HL-60/S4 treated with retinoic acid at 250 ng/mL for 4 days and 3 days (cell line): ENCODE data around the gene PANK2.
"Not testable (repeated sequence)": the region's sequence is repeated elsewhere in the genome, so short reads cannot be mapped to it uniquely, and the experiment has no call there.

ENCODE experiments used
- in situ Hi-C: fragments of 300-500 bp; cut with MboI; formaldehyde crosslinking; loops from 2 replicates; pipeline ENCODE4 v1.7.0; 2022; ENCODE audit warnings: low sequenced_read_pairs

PANK2 gene

DNA sequence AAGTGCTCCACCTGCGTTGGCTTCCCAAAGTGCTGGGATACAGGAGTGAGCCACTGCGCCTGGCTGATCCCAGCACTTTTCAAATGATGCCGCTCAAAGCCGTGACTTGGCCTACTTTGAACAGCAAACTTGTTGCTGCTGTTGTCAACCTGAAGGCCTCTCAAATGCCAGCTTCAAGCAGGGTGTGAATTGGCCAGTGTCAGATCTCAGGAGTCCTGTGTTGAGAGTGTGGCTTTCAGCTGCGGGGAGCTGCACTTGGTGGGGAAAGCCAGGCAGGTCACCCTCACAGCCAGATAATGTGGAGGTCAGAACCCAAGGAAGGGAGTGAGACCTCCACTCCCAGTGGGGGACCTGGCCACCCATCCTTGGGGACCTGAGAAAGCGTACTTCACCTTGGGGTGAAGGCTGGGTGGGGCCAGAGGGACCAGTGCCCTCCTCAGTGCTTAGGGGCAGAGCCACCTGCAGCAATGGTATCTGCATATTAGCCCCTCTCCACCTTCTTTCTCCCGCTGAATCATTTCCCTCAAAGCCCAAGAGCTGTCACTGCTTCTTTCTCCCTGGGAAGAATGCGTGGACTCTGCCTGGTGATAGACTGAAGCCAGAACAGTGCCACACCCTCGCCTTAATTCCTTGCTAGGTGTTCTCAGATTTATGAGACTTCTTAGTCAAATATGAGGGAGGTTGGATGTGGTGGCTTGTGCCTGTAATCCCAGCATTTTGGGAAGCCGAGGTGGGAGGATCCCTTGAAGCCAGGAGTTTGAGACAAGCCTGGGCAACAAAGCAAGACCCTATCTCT lies 19.1 kb upstream of the PANK2 start:
- in situ Hi-C loops: no loop called here

DNA sequence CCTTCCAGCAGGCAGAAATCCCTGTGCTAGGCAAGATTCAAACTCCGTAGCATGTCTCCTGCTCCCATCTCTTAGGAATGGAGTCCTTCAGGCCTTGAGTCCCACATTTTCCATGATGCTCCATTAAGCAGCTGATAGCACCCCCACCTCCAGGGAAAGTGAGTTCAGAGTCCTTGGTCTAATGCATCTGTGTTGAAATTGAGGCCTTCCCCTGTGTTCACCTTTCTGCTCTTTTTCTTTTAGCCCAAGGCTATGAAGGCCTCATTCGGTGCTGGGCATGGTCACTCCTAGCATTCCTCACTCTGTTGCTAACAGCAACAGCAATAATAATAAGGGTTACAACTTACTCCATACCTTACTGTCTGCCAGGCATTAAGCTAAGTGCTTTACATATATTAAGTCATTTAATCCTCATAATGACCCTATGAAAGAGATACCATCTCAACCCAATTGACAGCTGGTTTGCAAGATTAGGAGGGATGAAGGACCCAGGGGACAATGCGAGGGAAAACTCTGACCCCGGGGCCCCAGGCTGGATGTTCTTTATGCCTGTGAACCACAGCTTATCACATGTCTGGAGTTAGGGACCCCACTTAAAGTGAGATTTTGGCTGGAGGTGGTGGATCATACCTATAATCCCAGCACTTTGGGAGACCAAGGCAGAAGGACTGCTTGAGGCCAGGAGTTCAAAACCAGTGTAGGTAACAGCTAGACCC lies 17.5 kb upstream of the PANK2 start:
- in situ Hi-C loops: no loop called here

- in situ Hi-C loops: no loop called here
These were observed 15.7 kb upstream of the PANK2 start for GRCh38 chr20:3873507-3873906.

DNA sequence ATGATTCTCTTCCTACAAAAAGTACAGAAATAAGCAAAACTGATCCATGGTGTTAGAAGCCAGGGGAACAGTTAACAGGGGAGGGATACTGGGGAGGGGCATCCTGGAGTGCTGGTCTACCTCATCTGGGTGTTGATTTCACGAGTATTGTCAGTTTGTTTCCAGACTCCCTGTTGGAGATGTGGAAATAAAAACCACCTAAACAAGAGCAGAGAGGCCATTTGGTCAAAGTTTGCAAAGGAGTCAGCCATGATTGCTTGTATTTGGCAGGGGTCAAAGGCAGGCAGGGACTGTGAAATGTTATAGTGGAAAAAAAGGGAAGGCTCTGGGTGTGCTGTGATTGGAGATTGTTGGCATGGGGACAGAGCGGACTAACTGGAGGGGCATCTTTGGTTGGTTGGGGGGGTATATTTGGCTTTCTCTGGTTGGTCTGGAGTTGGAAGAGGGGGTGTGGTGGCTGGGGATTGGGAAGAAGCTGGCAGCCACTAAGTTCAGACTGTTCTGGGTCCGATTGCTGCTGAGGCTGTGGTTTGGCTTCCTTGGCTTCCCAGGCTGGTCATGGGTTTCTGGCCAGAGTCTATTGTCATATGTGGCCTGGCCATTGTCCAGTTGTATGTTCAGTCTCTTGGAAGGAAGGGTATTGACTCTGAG lies 14.9 kb upstream of the PANK2 start:
- in situ Hi-C loops: no loop called here

DNA sequence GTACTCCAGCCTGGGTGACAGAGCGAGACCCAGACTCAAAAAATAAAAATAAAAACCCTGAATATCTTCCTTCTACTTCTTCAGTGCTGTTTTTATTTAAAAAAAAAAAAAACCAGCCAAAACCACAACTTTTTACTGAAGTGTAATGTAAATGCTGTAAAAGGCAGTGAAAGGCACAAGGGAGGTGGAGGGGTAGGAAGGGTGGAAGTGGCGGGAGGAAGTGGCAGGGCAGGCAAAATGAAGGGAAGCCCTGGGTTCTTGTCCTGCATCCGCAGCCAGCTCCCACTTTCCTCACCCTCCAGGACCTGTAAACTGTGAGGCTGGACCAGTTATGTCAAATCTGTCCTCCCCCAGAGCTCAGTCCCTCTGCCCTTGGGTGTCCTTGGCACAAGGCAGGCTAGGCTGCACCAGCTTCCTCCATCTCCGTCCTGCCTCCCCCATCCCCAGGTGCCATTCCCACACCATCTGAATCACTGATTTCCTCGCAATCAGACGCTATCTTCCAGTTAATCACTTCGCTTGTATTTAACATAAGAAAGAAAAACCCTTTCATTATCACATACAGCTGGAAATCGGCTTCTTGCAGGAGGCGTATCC lies 13.7 kb upstream of the PANK2 start:
- in situ Hi-C loops: no loop called here

DNA sequence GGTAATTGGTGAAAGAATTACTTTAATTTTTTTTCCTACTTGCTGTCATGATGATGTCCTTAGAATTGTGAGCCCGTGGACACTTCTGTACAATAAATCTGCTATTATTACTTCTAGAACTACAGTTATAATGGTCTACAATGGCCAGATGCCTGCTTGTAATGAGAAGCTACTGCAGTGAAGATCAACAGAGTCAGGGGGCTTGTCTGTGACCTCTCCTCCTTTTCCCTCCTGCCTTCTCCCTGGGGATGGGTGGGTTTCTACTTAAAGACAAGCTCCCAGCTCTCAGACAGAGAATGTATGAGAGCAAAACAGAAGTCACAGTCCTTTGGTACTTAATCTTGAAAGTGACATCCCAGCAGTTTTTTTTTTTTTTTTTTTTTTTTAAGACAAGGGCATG lies 13.2 kb upstream of the PANK2 start:
- in situ Hi-C loops: no loop called here

DNA sequence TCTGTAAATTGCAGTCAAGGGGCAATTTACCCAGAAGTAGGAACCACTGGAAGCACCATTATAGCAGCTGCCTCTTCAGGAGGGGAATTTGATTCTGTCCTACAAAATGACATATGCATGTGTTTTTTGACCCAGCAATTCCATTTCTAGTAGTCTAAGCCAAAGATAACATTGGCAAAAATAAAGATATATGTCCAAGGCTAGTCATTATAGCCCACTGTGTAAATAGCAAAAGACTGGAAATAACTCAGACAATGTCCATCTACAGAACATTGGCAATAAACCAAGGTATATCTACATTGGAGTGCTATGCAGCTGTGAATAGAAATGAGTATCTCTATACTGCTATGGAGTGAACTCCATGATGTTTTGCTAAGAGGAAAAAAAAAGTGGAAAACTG lies 12.5 kb upstream of the PANK2 start:
- in situ Hi-C loops: no loop called here

DNA sequence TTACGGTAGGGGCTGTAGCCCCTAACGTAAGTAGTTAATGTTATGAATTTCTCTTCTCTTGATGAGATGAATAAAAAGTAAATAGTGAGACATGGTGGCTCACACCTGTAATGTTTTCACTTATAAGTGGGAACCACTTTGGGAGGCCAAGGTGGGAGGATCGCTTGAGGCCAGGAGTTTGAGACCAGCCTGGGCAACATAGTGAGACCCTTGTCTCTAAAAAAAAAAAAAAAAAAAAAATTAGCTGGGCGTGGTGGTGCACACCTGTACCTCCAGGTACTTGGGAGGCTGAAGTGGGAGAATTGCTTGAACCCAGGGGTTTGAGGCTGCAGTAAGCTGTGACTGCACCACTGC lies 10.3 kb upstream of the PANK2 start:
- in situ Hi-C loops: not testable (repeated sequence)

- in situ Hi-C loops: no loop called here
These were observed 3.5 kb upstream of the PANK2 start for GRCh38 chr20:3885715-3886114.

DNA sequence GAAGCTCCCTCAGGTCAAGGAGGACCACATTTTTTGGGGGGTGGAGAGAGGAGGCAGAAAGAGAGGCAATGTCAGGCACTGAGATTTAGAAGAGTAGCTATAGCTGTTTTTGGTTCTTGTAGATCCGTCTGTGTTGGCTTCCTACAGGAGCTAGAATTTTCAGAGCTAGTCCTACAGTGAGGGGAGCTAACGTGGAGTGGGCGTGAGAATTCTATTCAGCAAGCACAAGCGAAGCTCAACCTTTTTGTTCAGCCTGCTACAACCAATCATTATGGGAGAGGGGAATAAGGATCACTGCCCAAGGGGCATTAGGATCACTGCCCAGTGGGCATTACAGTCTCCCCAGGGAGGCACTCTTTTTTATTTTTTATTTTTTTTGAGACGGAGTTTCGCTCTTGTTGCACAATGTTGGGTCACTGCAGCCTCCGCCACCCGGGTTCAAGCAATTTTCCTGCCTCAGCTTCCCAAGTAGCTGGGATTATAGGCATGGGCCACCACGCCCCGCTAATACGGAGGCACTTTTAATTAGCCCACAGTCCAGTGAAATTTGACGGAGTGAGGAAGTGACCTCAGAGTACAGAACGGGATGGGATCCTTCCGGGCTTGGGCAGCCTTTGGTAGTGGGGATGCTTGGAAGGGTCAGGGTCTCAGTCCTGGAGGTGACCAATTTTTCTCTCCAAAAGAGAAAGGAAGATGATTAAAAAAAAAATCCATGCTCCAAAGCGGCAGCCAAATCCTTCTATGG lies 1.1 kb upstream of the PANK2 start:
- in situ Hi-C loops: no loop called here

- in situ Hi-C loops: no loop called here
These were observed 556 bp downstream of the PANK2 start for GRCh38 chr20:3889489-3890397.

DNA sequence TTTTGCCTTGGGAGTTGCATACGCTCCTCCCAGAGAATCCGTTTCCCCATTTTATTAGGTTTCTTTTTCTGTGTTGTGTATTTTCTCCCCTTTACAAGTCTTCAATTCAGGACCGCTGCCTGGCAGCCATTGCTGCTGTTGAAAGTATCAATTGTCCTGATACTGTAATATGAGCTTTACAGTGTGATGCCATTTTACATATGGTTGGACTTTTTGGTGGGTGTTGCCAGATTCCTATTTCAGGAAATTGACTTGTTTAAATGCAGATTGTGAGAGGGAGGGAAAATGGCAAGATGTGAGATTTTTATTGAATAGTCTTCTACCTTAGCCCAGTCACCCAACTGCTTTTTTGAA lies 1.2 kb downstream of the PANK2 start:
- in situ Hi-C loops: no loop called here

DNA sequence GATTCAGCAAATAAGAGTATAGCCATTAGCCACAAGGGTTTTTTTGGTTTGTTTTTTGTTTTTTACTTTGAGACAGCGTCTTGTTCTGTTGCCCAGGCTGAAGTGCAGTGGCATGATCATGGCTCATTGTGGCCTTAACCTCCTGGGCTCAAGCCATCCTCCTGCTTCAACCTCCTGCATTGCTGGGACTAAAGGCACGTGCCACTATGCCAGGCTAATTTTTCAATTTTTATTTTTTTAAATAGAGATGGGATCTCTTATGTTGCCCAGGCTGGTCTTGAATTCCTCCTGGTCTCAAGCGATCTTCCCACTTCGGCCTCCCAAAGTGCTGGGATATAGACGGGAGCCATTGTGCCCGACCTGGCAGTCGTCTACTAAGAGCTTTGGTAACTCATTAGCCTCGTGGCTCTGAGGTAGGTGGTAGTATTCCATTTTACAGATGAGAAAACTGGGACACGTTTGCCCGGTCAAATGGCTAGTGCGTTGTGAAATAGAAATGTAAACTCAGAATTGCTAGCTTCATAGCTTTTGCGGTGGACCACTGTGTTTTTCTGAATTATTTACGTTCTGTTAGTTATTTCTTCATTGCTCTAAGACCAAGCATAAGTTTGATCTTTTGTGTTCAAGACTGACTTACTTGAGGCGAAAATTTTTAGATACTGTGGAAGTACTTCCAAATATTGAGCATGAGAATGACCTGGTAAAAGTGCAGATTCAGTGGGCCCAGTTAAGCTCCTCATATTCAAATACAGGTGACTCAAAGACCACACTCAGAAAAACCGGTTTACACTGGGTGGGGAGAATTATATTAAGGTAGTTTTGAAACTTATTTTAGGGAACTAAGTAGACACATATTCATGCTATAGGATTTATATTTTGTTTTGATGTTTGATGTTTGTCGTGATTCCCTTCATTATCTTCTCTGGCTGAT lies 2.1 kb downstream of the PANK2 start:
- in situ Hi-C loops: no loop called here

GRCh38 chr20:3894796-3895195 lies 5.6 kb downstream of the PANK2 start:
- in situ Hi-C loops: no loop called here

DNA sequence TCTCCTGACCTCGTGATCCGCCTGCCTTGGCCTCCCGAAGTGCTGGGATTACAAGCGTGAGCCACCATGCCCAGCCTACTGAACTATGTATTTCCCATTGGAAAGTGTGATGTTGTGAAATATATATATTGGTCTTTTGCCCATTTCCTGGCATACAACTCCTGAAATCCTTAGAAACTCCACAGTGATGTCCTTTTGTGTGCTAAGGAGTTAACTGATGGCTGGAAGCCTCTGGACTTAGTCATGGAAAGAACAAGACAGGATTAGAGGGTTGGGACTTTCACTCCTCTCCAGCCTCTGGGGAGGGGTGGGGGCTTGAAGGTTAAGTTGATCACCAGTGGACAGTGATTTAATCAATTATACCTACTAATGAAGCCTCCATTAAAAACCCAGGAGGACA lies 7.1 kb downstream of the PANK2 start:
- in situ Hi-C loops: no loop called here

- in situ Hi-C loops: no loop called here
These were observed 7.8 kb downstream of the PANK2 start for GRCh38 chr20:3896853-3897583.

- in situ Hi-C loops: not testable (repeated sequence)
These were observed 9.0 kb downstream of the PANK2 start for GRCh38 chr20:3898181-3898580.

- in situ Hi-C loops: no loop called here
These were observed 9.5 kb downstream of the PANK2 start for GRCh38 chr20:3898639-3899038.
